Right lung (tissue), 5 donors: ENCODE measurements around the gene CUL7. TPM values are rescaled to one million over a fixed set of nuclear protein-coding genes. Genes with fewer than 3 reads are reported as not detected.
A peak's percentile ranks its signal among the peaks of the same experiment; 100 is the strongest.
"Not testable (repeated sequence)": the region's sequence is repeated elsewhere in the genome, so short reads cannot be mapped to it uniquely, and the experiment has no call there.

Experiments
- DNase-seq, 2 donors: peaks; one replicate each; pipeline ENCODE4 v3.0.0-alpha.2; 2013
- polyA plus RNA-seq, 5 donors: library from polyadenylated mRNA; unstranded; fragments of 120-200 nt; gene quantifications; one replicate each; pipeline versions ENCODE4 v1.2.1 to v1.2.3, GENCODE V29; 2013; ENCODE audit warnings: inconsistent platforms in 1 of 5, low replicate concordance in 1 of 5; ENCODE audit not compliant: insufficient read length in 5 of 5, insufficient read depth in 1 of 5

Gene CUL7
- polyA plus RNA-seq, 5 donors = 33.6 to 51.1 (median 42.4) TPM

- no peak for DNase-seq
These were observed 34.5 kb downstream of the CUL7 start for GRCh38 chr6:43019152-43019551.

- no peak for DNase-seq
These were observed 36.7 kb downstream of the CUL7 start for GRCh38 chr6:43016943-43017334.

- no peak for DNase-seq
These were observed 37.3 kb downstream of the CUL7 start for GRCh38 chr6:43016176-43016942.

- DNase-seq = peak in 1 of 2 donors; percentile 7
These were observed 39.2 kb downstream of the CUL7 start for GRCh38 chr6:43014434-43014909.

GRCh38 chr6:43013843-43014433 is 39.7 kb downstream of the CUL7 start, which contains the start of the genes KLHDC3 and MEA1:
KLHDC3 (plus strand) TSS chr6:43014249; CDS start chr6:43017193, 2,944 bp downstream.
MEA1 (minus strand) TSS chr6:43013946; CDS start chr6:43013813, 133 bp downstream.
- peak; percentile 99 for DNase-seq

GRCh38 chr6:43013097-43013842 is 40.4 kb downstream of the CUL7 start:
- peak in 1 of 2 donors; percentile 2 for DNase-seq

GRCh38 chr6:43012364-43012763 is 41.3 kb downstream of the CUL7 start:
- DNase-seq = no peak

GRCh38 chr6:43011207-43011606 is 42.4 kb downstream of the CUL7 start:
- no peak for DNase-seq

GRCh38 chr6:43009124-43009523 is 44.5 kb downstream of the CUL7 start:
- DNase-seq = no peak

GRCh38 chr6:43007126-43007525 is 46.5 kb downstream of the CUL7 start:
- no peak for DNase-seq

- no peak for DNase-seq
These were observed 47.4 kb downstream of the CUL7 start for GRCh38 chr6:43006251-43006650.

- DNase-seq = no peak
These were observed 47.8 kb downstream of the CUL7 start for GRCh38 chr6:43005844-43006243.

GRCh38 chr6:43001843-43002242 is 51.8 kb downstream of the CUL7 start:
- DNase-seq = no peak

- DNase-seq = not testable (repeated sequence)
These were observed 55.4 kb downstream of the CUL7 start for GRCh38 chr6:42998205-42998604.

- DNase-seq = no peak
These were observed 57.1 kb downstream of the CUL7 start for GRCh38 chr6:42996513-42996912.

- DNase-seq = no peak
These were observed 60.2 kb downstream of the CUL7 start for GRCh38 chr6:42993445-42993844.

GRCh38 chr6:42989923-42990322 is 63.7 kb downstream of the CUL7 start:
- DNase-seq = no peak

GRCh38 chr6:42988486-42989020 is 65.1 kb downstream of the CUL7 start:
- no peak for DNase-seq
